GM11168 (cell line): ENCODE data around the gene GRM5.

Source experiments
- in situ Hi-C: fragments of 300-500 bp; cut with MboI; formaldehyde crosslinking; loops from one replicate; pipeline ENCODE4 v1.12.0; 2022; ENCODE audit warnings: low sequenced_read_pairs; ENCODE audit not compliant: unreplicated experiment

GRM5 gene

DNA sequence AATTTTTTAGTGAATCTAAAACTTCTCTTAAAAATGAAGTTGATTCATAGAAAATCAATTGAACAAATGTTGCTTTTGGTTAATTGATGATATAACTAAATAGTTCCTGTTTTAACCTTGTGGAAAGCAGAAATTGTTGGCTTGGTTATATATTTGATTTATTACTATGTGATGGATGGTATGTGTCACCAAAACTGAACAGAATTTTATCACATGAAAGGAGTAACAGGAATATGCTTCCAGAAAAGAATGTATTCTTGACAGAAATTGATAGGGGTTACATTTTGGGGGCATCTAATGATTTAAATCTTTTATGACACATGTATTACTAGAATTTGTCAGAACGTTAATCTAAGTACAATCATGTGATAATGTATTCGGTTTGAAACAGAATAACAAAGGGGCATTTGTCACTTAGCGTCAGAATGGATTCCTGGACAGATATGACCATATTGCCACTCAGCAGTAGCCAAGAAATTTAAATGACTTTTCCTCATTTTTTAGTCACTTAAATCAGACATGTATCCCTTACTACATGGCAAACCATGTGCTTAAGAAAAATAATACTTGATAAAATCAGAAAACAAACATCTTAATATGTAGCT, 295.2 kb downstream of the GRM5 start:
- in situ Hi-C loops = no loop called here

DNA sequence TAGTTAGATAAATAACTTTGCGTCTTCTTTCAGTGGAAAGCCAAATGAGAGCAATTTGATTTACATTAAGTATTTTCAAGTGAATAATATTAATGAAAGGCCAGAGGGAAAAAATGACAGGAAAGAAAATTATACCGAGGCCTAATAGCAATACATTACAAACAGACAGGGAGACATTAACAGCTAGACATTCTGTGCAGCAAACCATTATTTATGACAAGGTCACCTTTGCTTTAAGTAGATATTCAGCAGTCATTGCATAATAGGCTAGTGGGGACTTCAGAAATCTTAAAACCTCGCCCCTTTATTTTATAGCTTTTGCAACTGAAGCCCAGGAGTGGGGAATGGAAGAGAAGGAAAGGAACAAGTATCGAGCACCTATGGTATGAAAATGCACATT, 321.6 kb downstream of the GRM5 start:
- in situ Hi-C loops = no loop called here

DNA sequence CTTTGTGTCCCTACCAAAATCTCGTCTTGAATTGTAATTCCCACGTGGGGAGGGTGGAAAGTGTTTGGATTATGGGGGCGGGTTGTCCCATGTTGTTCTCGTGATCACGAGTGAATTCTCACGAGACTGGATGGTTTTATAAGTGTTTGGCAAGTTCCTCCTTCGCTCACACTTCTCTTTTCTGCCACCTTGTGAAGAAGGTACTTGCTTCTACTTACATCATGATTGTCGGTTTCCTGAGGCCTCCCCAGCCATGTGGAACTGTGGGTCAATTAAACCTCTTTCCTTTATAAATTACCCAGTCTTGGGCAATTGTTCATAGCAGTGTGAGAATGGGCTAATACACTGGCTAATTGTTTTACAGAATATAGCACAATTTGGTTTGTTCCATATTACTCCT, 326.3 kb downstream of the GRM5 start:
- in situ Hi-C loops = no loop called here

DNA sequence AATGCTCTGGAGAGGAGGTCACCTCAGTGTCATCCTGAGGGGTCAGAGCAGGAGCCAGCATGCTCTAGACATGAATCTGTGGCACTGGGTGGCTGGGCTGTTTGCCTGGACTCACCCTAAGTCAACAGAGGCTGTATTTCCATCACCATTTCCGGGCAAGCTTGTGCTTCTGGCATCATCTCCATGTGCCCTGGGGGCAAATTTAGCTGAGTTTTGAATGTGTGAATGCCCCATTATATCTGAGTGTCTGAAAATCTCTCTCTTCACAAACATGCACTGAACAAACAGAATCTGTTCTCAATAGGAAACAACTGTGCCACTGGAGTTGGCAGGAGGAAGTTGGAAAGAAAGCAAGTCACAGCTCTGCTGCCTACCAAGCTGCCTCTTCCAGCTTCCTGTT, 356.2 kb downstream of the GRM5 start:
- in situ Hi-C loops = no loop called here

DNA sequence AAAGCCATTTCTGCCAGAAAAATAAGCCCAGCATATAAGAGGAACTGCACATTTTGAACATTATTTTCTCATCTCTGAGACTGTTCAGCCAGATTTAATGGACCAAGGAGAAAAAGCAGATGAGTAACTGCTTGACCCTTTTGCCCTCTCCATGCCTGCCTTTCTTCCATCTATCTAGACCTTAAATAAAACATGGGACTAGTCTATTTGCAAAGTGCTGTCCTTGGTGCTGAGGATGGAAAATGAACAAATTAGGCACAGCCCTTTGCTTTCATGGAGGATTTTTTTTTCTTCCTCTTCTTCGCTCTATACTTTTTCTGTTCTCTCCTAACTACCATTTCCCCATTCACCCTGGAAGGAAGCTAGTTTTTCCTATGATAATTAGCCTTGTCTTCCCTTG, 361.3 kb downstream of the GRM5 start:
- in situ Hi-C loops = no loop called here

GRCh38 chr11:88701816-88702215, 364.0 kb downstream of the GRM5 start:
- in situ Hi-C loops = no loop called here

- in situ Hi-C loops = no loop called here
Measured at GRCh38 chr11:88697139-88697538, 368.6 kb downstream of the GRM5 start.

- in situ Hi-C loops = no loop called here
Measured at GRCh38 chr11:88695689-88696414, 369.9 kb downstream of the GRM5 start.

- in situ Hi-C loops = no loop called here
Measured at GRCh38 chr11:88692306-88693086, 373.3 kb downstream of the GRM5 start.

DNA sequence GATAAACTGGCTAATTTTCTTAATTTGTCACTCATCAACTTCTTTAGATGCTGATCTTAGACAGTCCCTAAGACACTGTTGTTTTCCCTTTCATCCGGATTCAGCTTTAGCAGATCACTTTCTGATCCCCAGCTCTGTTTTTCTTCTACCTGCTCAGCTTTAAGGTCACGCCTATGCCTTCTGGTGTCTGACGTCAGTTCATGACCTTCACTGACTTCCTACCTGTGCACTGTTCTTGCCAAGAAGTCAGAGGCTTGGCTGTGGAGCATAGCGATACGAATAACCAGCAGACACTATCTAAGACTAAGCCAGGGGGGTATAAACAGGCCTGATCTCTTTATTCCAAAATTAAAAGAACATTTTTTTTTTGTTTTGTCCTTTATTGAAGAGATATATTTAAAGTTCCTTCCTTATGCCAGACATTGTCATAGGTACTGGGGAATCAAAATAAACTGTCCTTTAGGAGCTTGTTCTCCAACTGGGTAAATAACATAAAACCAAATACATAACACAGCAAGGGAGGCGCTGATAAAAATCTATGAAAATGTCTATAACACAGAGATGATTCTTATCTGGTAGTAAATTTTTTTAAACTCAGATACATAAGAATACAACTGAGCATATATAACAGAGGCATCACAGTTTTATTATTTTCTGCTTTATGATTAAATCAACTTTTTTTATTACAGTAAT, 376.1 kb downstream of the GRM5 start:
- in situ Hi-C loops = no loop called here

DNA sequence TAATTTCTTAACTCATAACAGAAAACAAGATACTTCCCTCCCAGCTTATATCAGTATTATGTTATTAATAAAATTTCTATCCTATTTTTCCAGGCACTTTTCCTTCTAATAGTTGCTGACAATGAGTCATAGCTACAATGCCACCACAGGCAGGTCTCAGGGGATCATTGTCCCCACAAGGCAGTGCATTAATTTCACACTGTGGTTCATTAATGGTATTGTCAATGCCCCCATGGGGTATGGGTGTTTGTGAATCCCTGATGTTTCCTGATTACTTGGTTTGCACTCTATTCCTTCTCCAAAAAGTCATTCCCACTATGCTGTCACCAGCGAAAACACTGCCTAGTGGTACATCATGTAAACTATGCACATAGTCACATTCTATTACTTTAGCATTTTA, 382.8 kb downstream of the GRM5 start:
- in situ Hi-C loops = no loop called here

DNA sequence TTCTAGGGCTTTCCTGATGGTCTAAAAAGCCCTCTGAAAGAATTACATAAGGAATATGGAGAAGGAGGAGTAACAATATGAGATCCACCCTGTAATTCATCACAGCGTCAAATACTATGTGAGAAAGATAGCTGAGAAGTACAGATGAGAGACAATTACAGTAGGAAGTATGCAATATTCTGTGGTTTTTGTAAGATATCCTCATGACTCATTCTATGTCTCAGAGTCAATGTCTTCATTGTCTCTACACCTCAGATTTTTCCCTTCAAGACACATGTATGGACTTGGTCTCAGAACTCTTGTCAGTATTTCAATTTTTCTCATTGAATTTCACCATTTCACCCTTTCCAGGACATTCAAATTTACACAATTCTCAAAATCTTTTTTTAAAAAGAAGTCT, 385.0 kb downstream of the GRM5 start:
- in situ Hi-C loops = no loop called here

DNA sequence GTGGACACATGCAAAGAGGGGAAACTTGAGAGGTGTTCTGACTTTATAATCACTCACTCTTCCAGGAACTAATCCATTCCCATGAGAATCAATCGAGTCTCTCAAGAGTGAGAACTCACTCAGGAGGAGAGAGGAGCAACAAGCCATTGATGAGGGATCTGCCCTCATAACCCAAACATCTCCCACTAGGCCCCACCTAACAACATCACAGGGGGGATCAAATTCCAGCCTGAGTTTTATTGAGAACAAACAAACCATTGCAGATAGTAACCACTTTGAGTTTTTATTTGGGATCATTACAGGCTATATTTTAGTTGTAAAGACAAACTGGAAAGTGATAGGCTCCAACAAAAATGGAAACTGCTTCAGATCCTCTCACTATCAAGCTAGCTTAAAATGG, 399.4 kb downstream of the GRM5 start:
- in situ Hi-C loops = no loop called here

- in situ Hi-C loops = no loop called here
Measured at GRCh38 chr11:88657076-88657738, 408.6 kb downstream of the GRM5 start.

- in situ Hi-C loops = no loop called here
Measured at GRCh38 chr11:88656283-88656682, 409.5 kb downstream of the GRM5 start.

DNA sequence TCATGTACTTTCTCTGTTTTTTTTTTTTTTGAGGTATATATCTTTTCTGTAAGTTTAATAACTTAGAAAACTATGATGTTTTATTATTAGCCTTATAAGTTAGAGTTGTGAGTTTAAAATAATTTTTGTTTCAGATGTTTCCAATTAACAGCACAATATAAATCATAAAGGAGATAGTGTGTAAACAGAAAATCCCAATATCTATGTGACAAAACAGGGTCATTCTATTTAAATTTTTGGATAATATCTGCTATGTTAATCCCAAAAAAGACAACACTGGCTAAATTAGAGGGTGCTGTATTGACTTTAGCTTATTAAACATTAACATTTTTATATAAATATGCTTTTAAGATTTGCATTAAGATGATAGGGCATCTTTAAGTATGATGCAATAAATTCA, 410.1 kb downstream of the GRM5 start:
- in situ Hi-C loops = no loop called here

GRCh38 chr11:88655196-88655595, 410.6 kb downstream of the GRM5 start:
- in situ Hi-C loops = no loop called here

DNA sequence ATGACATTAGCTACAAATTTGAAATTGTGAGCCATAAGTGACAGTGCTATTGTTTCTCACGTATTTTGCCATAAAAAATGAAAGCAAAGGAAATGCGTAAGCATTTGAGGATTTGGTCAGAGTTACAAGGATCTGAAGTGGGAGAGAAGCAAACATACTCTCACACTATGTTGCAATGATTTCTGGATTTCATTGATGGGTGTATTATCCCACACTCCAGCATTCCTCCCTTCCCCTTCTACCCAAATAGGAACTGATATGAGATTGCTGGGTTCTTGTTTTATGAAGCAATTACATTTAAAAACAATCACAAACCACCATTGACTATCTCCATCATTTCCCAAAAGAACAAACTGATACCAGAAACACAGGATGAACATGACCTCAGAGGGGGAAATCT, 414.2 kb downstream of the GRM5 start:
- in situ Hi-C loops = no loop called here

DNA sequence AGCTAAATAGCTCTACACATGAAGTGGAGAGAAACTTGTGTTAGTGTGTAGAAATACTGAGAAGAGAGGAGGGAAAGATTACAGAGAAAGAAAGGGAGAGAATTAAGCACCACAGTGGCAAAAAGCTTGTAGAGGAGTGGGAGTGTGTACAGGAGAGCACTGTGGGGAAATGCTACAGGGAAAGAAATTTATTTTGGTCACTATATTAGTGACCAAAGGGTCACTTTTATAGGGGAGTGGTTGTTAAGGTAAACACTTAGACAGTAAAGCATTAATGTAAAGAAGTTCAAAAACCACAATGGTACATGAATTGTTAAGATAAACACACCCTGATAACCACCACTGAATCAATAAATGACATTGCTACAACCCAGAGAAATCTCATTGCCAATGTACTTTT, 421.1 kb downstream of the GRM5 start:
- in situ Hi-C loops = no loop called here

GRCh38 chr11:88632163-88632562, 433.6 kb downstream of the GRM5 start:
- in situ Hi-C loops = no loop called here
